ENCODE measurements around the gene MYOZ3.

The MYOZ3 gene

GRCh38 chr5:150706776-150707390 is 45.8 kb downstream of the MYOZ3 start:
- no peak for DNase-seq

GRCh38 chr5:150710165-150710564 is 49.1 kb downstream of the MYOZ3 start:
- DNase-seq: no peak

GRCh38 chr5:150723845-150724244 is 62.8 kb downstream of the MYOZ3 start:
- no peak for DNase-seq

Measured in KG1 (cell line).